ENCODE data around the gene ANKRD11. TPM values are rescaled to one million over a fixed set of nuclear protein-coding genes. Genes with fewer than 3 reads are reported as not detected.
"Not testable (repeated sequence)": the region's sequence is repeated elsewhere in the genome, so short reads cannot be mapped to it uniquely, and the experiment has no call there.

The ANKRD11 gene
- total RNA-seq, 1 donor from 2014 or later: 209 TPM

- no peak overlapping the region for H3K27ac Mint-ChIP-seq (ENCODE audit: unreplicated experiment)
- peaks cover 65% of the 10 kb centered on the region for H3K4me1 Mint-ChIP-seq (ENCODE audit: unreplicated experiment)
- TF ChIP-seq CTCF (IDR thresholded peaks at IDR 0.05): no peak
- H3K4me3 Mint-ChIP-seq (ENCODE audit: unreplicated experiment): no peak overlapping the region
- DNase-seq (ENCODE audit: extremely low spot score, unreplicated experiment): no peak
- H3K27me3 Mint-ChIP-seq (ENCODE audit: unreplicated experiment): no peaks in the 10 kb centered on the region
- H3K9me3 Mint-ChIP-seq (ENCODE audit: unreplicated experiment): no peaks in the 10 kb centered on the region
- peaks cover 3% of the 10 kb centered on the region for H3K36me3 Mint-ChIP-seq (ENCODE audit: unreplicated experiment)
These were observed 35.2 kb downstream of the ANKRD11 start for GRCh38 chr16:89455178-89455577.

GRCh38 chr16:89454378-89455125, 35.8 kb downstream of the ANKRD11 start:
- H3K27me3 Mint-ChIP-seq (ENCODE audit: unreplicated experiment); H3K9me3 Mint-ChIP-seq (ENCODE audit: unreplicated experiment); H3K36me3 Mint-ChIP-seq (ENCODE audit: unreplicated experiment); DNase-seq (ENCODE audit: extremely low spot score, unreplicated experiment); H3K4me3 Mint-ChIP-seq (ENCODE audit: unreplicated experiment): not testable (repeated sequence)
- Mint-ChIP-seq H3K4me1 (ENCODE audit: unreplicated experiment) (peaks cover 70% of the 10 kb centered on the region), H3K27ac (ENCODE audit: unreplicated experiment) (peak overlapping the region; percentile 59)

- peak overlapping the region; percentile 59 for H3K27ac Mint-ChIP-seq (ENCODE audit: unreplicated experiment)
- H3K4me1 Mint-ChIP-seq (ENCODE audit: unreplicated experiment): peaks cover 69% of the 10 kb centered on the region
- DNase-seq (ENCODE audit: extremely low spot score, unreplicated experiment): no peak
- H3K9me3 Mint-ChIP-seq (ENCODE audit: unreplicated experiment): no peaks in the 10 kb centered on the region
- no peak overlapping the region for H3K4me3 Mint-ChIP-seq (ENCODE audit: unreplicated experiment)
- no peaks in the 10 kb centered on the region for H3K27me3 Mint-ChIP-seq (ENCODE audit: unreplicated experiment)
- peaks cover 3% of the 10 kb centered on the region for H3K36me3 Mint-ChIP-seq (ENCODE audit: unreplicated experiment)
- TF ChIP-seq CTCF (IDR thresholded peaks at IDR 0.05): no peak
These were observed 36.6 kb downstream of the ANKRD11 start for GRCh38 chr16:89453501-89454321.

- H3K9me3 Mint-ChIP-seq (ENCODE audit: unreplicated experiment): no peaks in the 10 kb centered on the region
- no peak for TF ChIP-seq CTCF (IDR thresholded peaks at IDR 0.05)
- peaks cover 3% of the 10 kb centered on the region for H3K36me3 Mint-ChIP-seq (ENCODE audit: unreplicated experiment)
- no peaks in the 10 kb centered on the region for H3K27me3 Mint-ChIP-seq (ENCODE audit: unreplicated experiment)
- no peak for DNase-seq (ENCODE audit: extremely low spot score, unreplicated experiment)
- H3K27ac Mint-ChIP-seq (ENCODE audit: unreplicated experiment): peak overlapping the region; percentile 8
- peaks cover 66% of the 10 kb centered on the region for H3K4me1 Mint-ChIP-seq (ENCODE audit: unreplicated experiment)
- no peak overlapping the region for H3K4me3 Mint-ChIP-seq (ENCODE audit: unreplicated experiment)
These were observed 37.4 kb downstream of the ANKRD11 start for GRCh38 chr16:89452925-89453324.

- Mint-ChIP-seq H3K4me3 (ENCODE audit: unreplicated experiment) (no peak overlapping the region), H3K4me1 (ENCODE audit: unreplicated experiment) (peaks cover 62% of the 10 kb centered on the region), H3K36me3 (ENCODE audit: unreplicated experiment) (peaks cover 3% of the 10 kb centered on the region), H3K27me3 (ENCODE audit: unreplicated experiment) (no peaks in the 10 kb centered on the region), H3K9me3 (ENCODE audit: unreplicated experiment) (no peaks in the 10 kb centered on the region), H3K27ac (ENCODE audit: unreplicated experiment) (no peak overlapping the region)
- no peak for DNase-seq (ENCODE audit: extremely low spot score, unreplicated experiment)
- TF ChIP-seq CTCF (IDR thresholded peaks at IDR 0.05): no peak
These were observed 38.1 kb downstream of the ANKRD11 start for GRCh38 chr16:89452241-89452640.

Data from osteocyte (in vitro differentiated cells).